ENCODE results near the gene CXCR2. TPM values are rescaled to one million over a fixed set of nuclear protein-coding genes. Genes with fewer than 3 reads are reported as not detected.

CXCR2 gene
- total RNA-seq (2022; extraction: Qiagen RNA extraction): 0.07 TPM in 1 of 5 replicates, not detected in the others

GRCh38 chr2:218125626-218126080, at the start of gene CXCR2:
Gene CXCR2, plus strand, starts transcription at chr2:218126028. Its CDS starts 8,774 bp downstream, at chr2:218134802.

GRCh38 chr2:218166791-218167190, 41.0 kb downstream of the CXCR2 start, which contains the start of gene CXCR1:
Gene CXCR1, minus strand, starts transcription at chr2:218166962. Its CDS starts 1,751 bp downstream, at chr2:218165211.

Other genes with a start within 250 kb of the CXCR2 start
- gene TNS1, start 123.0 kb upstream of the CXCR2 start, total RNA-seq (2022; extraction: Qiagen RNA extraction): 8.5 to 20.9 TPM (median 17.5 TPM) in 5 replicates
- gene RUFY4, start 56.8 kb upstream of the CXCR2 start, total RNA-seq (2022; extraction: Qiagen RNA extraction): 0.09 TPM in 1 of 5 replicates, not detected in the others
- not detected in 5 replicates for gene CXCR1, start 40.9 kb downstream of the CXCR2 start, total RNA-seq (2022; extraction: Qiagen RNA extraction)
- 291 to 305 TPM (median 299 TPM) in 5 replicates for gene ARPC2, start 91.2 kb downstream of the CXCR2 start, total RNA-seq (2022; extraction: Qiagen RNA extraction)
- 0.14 to 0.29 TPM (median 0.18 TPM) in 5 replicates for gene GPBAR1, start 135.0 kb downstream of the CXCR2 start, total RNA-seq (2022; extraction: Qiagen RNA extraction)
- 122 to 179 TPM (median 125 TPM) in 5 replicates for gene AAMP, start 144.1 kb downstream of the CXCR2 start, total RNA-seq (2022; extraction: Qiagen RNA extraction)
- gene PNKD, start 144.5 kb downstream of the CXCR2 start, total RNA-seq (2022; extraction: Qiagen RNA extraction): 58.3 to 74.6 TPM (median 68.8 TPM) in 5 replicates
- gene TMBIM1, start 166.5 kb downstream of the CXCR2 start, total RNA-seq (2022; extraction: Qiagen RNA extraction): 123 to 148 TPM (median 135 TPM) in 5 replicates
- 0.21 to 0.23 TPM in 2 of 5 replicates, not detected in the others for gene CATIP, start 230.8 kb downstream of the CXCR2 start, total RNA-seq (2022; extraction: Qiagen RNA extraction)